ENCODE measurements around the gene TPGS2. TPM values are rescaled to one million over a fixed set of nuclear protein-coding genes. Genes with fewer than 3 reads are reported as not detected.

TPGS2 gene
- total and polyA plus RNA-seq, 2 of the 8 experiments (the other 6 are each of a cell fraction or from before 2014, with no cell fraction given) = 151 to 273 TPM

- TF ChIP-seq CHD7 (IDR thresholded peaks at IDR 0.05; ENCODE audit: insufficient replicate concordance, low read length) (no peak), NRF1 (IDR thresholded peaks at IDR 0.05; ENCODE audit: low read depth, low read length) (no peak), ASH2L (IDR thresholded peaks at IDR 0.05; ENCODE audit: low read length) (peak; percentile 7), POU5F1 (IDR thresholded peaks at IDR 0.05; ENCODE audit: low read depth, low read length) (0 out of 2 replicates have a peak, but pooled peaks have one; percentile 6)
Observed at GRCh38 chr18:36829362-36830157, 758 bp upstream of the TPGS2 start (continued).

Measured in H1 (cell line).